SK-N-SH (cell line): ENCODE measurements around the gene HLA-DPA1. TPM values are rescaled to one million over a fixed set of nuclear protein-coding genes. Genes with fewer than 3 reads are reported as not detected.

Experiments used
- CTCF ChIA-PET: fragments of 300-600, 350-600 bp; formaldehyde crosslinking; extraction: SDS; loops from one replicate; lab custom pipeline; 2021; lab: Yijun Ruan, JAX
- POLR2A ChIA-PET: fragments of 350-600 bp; sonication (Branson Sonifier 250); formaldehyde crosslinking; extraction: SDS; loops from one replicate; lab custom pipeline; 2020; ENCODE audit warnings: antibody characterized with exemption, inconsistent platforms; lab: Yijun Ruan, JAX
- DNase-seq: peaks from one replicate; pipeline ENCODE4 v3.0.0; 2012
- H2AFZ ChIP-seq: fragments of 200-600 bp; sonication (generic); 2 replicates; pipeline ENCODE4 v1.8.1; 2016; ENCODE audit warnings: antibody characterized with exemption, mild to moderate bottlenecking, low read depth
- H3F3A ChIP-seq: fragments of 200-600 bp; sonication (generic); replicated peaks from 2 replicates; pipeline ENCODE3; 2016; ENCODE audit warnings: antibody characterized with exemption, mild to moderate bottlenecking; ENCODE audit not compliant: insufficient read depth
- H3K27ac ChIP-seq, 2 experiments: fragments of 200-500 bp in 1 of 2; fragments of 200-600 bp in 1 of 2; sonication (Bioruptor generic) in 1 of 2; sonication (generic), shearing (Covaris generic) in 1 of 2; 2 replicates each; pipeline versions ENCODE4 v1.5.1 to v1.6.1; 2014 to 2016; ENCODE audit warnings: low read depth in 2 of 2, inconsistent platforms in 1 of 2, low read length in 1 of 2, mild to moderate bottlenecking in 1 of 2, mixed read lengths in 1 of 2
- H3K27me3 ChIP-seq: fragments of 200-600 bp; sonication (generic), shearing (Covaris generic); 2 replicates; pipeline ENCODE4 v1.6.1; 2016; ENCODE audit warnings: mixed run types; ENCODE audit not compliant: insufficient read depth
- H3K36me3 ChIP-seq, 2 experiments: fragments of 200-500 bp in 1 of 2; fragments of 200-600 bp in 1 of 2; sonication (Bioruptor generic) in 1 of 2; sonication (generic) in 1 of 2; replicated peaks in 1 of 2; 2 replicates each; pipeline versions ENCODE3 to v1.5.1; 2014 to 2016; ENCODE audit warnings: low read length in 1 of 2, mild to moderate bottlenecking in 1 of 2; ENCODE audit not compliant: insufficient read depth in 2 of 2, control insufficient read depth in 1 of 2
- H3K4me1 ChIP-seq, 2 experiments: fragments of 200-500 bp in 1 of 2; fragments of 200-600 bp in 1 of 2; sonication (Bioruptor generic) in 1 of 2; sonication (generic), shearing (Covaris generic) in 1 of 2; 2 replicates each; pipeline versions ENCODE4 v1.5.1 to v1.6.1; 2014 to 2016; ENCODE audit warnings: low read depth in 1 of 2, low read length in 1 of 2, mixed run types in 1 of 2; ENCODE audit not compliant: insufficient read depth in 2 of 2, control insufficient read depth in 1 of 2
- H3K4me2 ChIP-seq: fragments of 200-600 bp; sonication (generic), shearing (Covaris generic); 2 replicates; pipeline ENCODE4 v1.6.1; 2017; ENCODE audit warnings: mixed run types
- H3K4me3 ChIP-seq, 2 experiments: fragments of 200-500 bp in 1 of 2; fragments of 200-600 bp in 1 of 2; sonication (Bioruptor generic) in 1 of 2; sonication (generic), shearing (Covaris generic) in 1 of 2; 2 replicates each; pipeline versions ENCODE4 v1.5.1 to v1.8.1; 2014 to 2016; ENCODE audit warnings: low read depth in 2 of 2, inconsistent platforms in 1 of 2, low read length in 1 of 2, mild to moderate bottlenecking in 1 of 2, mixed read lengths in 1 of 2, moderate library complexity in 1 of 2
- H3K79me2 ChIP-seq: fragments of 200-600 bp; sonication (generic); 2 replicates; pipeline ENCODE4 v1.8.1; 2017; ENCODE audit warnings: mild to moderate bottlenecking; ENCODE audit not compliant: insufficient read depth
- H3K9ac ChIP-seq: fragments of 200-600 bp; sonication (generic); 2 replicates; pipeline ENCODE4 v1.6.1; 2017; ENCODE audit warnings: mixed run types
- H3K9me2 ChIP-seq: fragments of 200-600 bp; sonication (generic); 2 replicates; pipeline ENCODE4 v1.6.1; 2017; ENCODE audit warnings: mixed run types
- H3K9me3 ChIP-seq: fragments of 200-600 bp; sonication (generic); 2 replicates; pipeline ENCODE4 v1.6.1; 2017; ENCODE audit warnings: mixed run types, mild to moderate bottlenecking, moderate library complexity
- H4K20me1 ChIP-seq: fragments of 200-600 bp; sonication (generic); 2 replicates; pipeline ENCODE4 v1.6.1; 2017; ENCODE audit warnings: mild to moderate bottlenecking, mixed run types; ENCODE audit not compliant: insufficient read depth
- EZH2phosphoT487 ChIP-seq: fragments of 200-600 bp; sonication (generic); IDR thresholded peaks from 2 replicates; pipeline ENCODE4 v1.6.1; 2017; ENCODE audit warnings: low read depth, mixed run types, mild to moderate bottlenecking, antibody characterized with exemption, moderate library complexity, borderline replicate concordance
- MEF2A ChIP-seq: IDR thresholded peaks from 2 replicates; pipeline ENCODE4 v1.4.0; 2012; ENCODE audit warnings: low read depth, borderline replicate concordance
- NRF1 ChIP-seq: IDR thresholded peaks from 2 replicates; pipeline ENCODE4 v1.6.1; 2012; ENCODE audit warnings: low read depth, mild to moderate bottlenecking, low read length
- RFX5 ChIP-seq: IDR thresholded peaks from 2 replicates; pipeline ENCODE4 v1.6.1; 2012; ENCODE audit warnings: mild to moderate bottlenecking, improper control_type of control experiment, low read length
- TCF12 ChIP-seq: IDR thresholded peaks from 2 replicates; pipeline ENCODE4 v1.4.0; 2012
- WGBS: methylation state at CpG from one replicate; pipeline ENCODE4 v1.1.6; 2017; ENCODE audit warnings: low lambda C conversion rate; 5-methylcytosine and 5-hydroxymethylcytosine counted together
- polyA plus RNA-seq, 3 experiments: library from polyadenylated mRNA; depleted of rRNA; stranded (reverse); fragments of >200 nt; gene quantifications; 2 replicates each; pipeline ENCODE4 v1.2.3, GENCODE V29; 2012
- TF ChIP-seq, protein P1 (sequence below): IDR thresholded peaks from 2 replicates; pipeline ENCODE4 v1.6.1; 2012; ENCODE audit warnings: mild to moderate bottlenecking, low read depth, low read length, moderate library complexity

HLA-DPA1 gene
- polyA plus RNA-seq, 1 of the 3 experiments (the other 2 are of a cell fraction): 1.9 TPM

DNA sequence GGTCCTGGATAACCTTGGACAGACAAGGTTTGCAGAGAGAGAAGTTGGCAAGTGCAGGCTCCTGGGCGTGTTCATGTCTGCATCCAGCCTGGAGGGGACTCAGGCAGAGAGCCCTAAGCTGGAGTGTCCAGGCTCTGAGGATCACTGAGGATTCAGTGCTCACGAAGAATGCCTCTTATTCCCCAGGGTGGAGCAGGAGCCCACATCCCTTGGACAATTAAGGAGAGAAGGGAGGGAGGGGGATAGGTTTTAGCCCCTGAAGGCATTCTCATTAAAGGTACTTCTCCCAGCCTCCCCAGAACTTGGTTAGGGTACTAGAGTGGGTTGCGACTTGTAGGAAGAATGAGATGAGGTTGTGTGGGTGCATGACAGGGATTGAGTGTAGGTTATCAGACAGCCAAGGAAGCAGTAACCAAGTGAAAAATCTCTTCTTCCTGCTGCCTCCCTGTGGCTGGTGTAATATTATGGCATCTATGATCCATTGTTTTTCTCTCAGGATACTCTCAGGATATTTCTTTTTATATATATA lies 3.0 kb upstream of the HLA-DPA1 start (continued):
- no peak for TF ChIP-seq MEF2A

DNA sequence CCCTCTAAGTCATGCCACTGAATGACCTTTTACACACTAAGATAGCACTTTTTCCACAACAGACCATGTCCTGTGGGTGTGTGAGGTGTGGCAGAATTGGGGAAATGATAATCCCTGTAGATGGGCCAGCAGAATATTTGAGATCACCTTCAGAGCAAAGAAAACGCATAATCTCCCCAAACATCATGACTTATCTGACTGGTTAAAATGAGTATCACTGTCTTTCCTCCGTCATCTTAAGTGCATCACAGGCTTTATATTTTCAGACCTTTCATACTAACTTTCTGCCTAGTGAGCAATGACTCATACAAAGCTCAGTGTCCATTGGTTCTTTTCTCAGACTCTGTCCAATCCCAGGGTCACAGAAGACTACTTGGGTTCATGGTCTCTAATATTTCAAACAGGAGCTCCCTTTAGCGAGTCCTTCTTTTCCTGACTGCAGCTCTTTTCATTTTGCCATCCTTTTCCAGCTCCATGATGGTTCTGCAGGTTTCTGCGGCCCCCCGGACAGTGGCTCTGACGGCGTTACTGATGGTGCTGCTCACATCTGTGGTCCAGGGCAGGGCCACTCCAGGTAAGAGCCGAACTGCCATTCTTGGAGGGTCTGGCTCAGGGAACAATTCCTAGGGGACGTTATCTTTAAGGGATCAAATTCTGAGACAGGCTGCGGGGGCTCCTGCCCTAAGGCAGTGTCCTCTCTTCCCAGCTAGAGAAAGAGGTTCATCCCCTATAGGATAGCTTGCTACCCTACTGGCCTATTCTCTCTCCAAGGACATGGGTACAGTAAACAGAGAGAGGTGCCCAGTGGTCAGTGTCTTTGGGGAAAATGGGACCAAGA lies 2.3 kb upstream of the HLA-DPA1 start, which contains the start of gene HLA-DPB1:
Gene HLA-DPB1, plus strand, starts transcription at position 423 of the 838 bp plus-strand sequence. Its CDS starts 52 bp downstream, at position 475.
- Histone ChIP-seq H3K27me3 (peaks cover 39% of the 10 kb centered on the region; the same call in 1 of the 2 replicates), H3K4me2 (no peak within 1 kb of the TSS), H3K79me2 (no peaks in the 10 kb centered on the region), H3F3A (no peaks in the 10 kb centered on the region), H3K4me1 (peaks cover 0 to 3% of the 10 kb centered on the region in 2 experiments; a peak in 1 of 4 replicates), H3K36me3 (no peaks in the 10 kb centered on the region), H3K9me2 (no peaks in the 10 kb centered on the region), H3K9me3 (no peaks in the 10 kb centered on the region), H2AFZ (no peak within 1 kb of the TSS), H3K4me3 (peak within 1 kb of the TSS in 1 of 2 experiments; percentile 17; a peak in 1 of 4 replicates), H4K20me1 (no peaks in the 10 kb centered on the region), H3K27ac (no peak within 1 kb of the TSS), H3K9ac (no peak within 1 kb of the TSS)
- ChIA-PET POLR2A (no interaction called here), CTCF (interaction anchor here (0.6 to 1.5 kb wide), 4 partner anchors 13 to 85 kb away, joined by 3 to 4 read pairs (median 3); no protein-coding TSS in a partner anchor)
- peak; percentile 62 for DNase-seq
- 3% methylated on average over 10 of the region's 10 CpGs for WGBS
- TF ChIP-seq RFX5 (peak; percentile 100), NRF1 (no peak)

DNA sequence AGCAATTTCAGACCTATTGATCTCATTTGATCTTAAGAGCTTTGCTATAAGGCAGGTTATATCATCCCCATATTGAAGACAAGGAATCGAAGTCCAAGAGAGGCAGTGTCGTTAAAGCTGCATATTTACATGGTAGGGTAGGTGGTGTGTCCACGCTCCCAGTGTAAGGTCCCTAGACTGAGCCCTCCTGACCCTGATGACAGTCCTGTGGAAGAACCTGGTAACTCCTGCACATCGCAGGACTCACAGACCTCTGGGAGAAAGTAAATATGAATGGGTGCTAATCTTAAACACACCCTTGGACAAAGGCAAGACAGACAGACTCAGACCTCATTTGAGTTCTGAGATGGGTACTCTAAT lies 1.7 kb upstream of the HLA-DPA1 start:
- H3K4me2 ChIP-seq: no peak overlapping the region
- H3K9me2 ChIP-seq: no peaks in the 10 kb centered on the region
- no peak overlapping the region for H3K4me3 ChIP-seq
- no peaks in the 10 kb centered on the region for H4K20me1 ChIP-seq
- no peaks in the 10 kb centered on the region for H3F3A ChIP-seq
- H3K36me3 ChIP-seq: no peaks in the 10 kb centered on the region
- H3K27me3 ChIP-seq: peaks cover 35% of the 10 kb centered on the region; the same call in 1 of the 2 replicates
- TF ChIP-seq, protein P1, sequence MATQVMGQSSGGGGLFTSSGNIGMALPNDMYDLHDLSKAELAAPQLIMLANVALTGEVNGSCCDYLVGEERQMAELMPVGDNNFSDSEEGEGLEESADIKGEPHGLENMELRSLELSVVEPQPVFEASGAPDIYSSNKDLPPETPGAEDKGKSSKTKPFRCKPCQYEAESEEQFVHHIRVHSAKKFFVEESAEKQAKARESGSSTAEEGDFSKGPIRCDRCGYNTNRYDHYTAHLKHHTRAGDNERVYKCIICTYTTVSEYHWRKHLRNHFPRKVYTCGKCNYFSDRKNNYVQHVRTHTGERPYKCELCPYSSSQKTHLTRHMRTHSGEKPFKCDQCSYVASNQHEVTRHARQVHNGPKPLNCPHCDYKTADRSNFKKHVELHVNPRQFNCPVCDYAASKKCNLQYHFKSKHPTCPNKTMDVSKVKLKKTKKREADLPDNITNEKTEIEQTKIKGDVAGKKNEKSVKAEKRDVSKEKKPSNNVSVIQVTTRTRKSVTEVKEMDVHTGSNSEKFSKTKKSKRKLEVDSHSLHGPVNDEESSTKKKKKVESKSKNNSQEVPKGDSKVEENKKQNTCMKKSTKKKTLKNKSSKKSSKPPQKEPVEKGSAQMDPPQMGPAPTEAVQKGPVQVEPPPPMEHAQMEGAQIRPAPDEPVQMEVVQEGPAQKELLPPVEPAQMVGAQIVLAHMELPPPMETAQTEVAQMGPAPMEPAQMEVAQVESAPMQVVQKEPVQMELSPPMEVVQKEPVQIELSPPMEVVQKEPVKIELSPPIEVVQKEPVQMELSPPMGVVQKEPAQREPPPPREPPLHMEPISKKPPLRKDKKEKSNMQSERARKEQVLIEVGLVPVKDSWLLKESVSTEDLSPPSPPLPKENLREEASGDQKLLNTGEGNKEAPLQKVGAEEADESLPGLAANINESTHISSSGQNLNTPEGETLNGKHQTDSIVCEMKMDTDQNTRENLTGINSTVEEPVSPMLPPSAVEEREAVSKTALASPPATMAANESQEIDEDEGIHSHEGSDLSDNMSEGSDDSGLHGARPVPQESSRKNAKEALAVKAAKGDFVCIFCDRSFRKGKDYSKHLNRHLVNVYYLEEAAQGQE: no peak
- no peak for TF ChIP-seq TCF12
- no peak for TF ChIP-seq EZH2phosphoT487
- H3K4me1 ChIP-seq: peaks cover 0 to 3% of the 10 kb centered on the region in 2 experiments; a peak in 1 of 4 replicates
- H3K79me2 ChIP-seq: no peaks in the 10 kb centered on the region
- ChIA-PET CTCF (interaction anchor here (0.8 to 1.5 kb wide), 3 partner anchors 14 to 86 kb away, joined by 3 read pairs; no protein-coding TSS in a partner anchor), POLR2A (no interaction called here)
- H3K9me3 ChIP-seq: no peaks in the 10 kb centered on the region
- H3K27ac ChIP-seq: no peak overlapping the region
- DNase-seq: no peak
- no peak overlapping the region for H2AFZ ChIP-seq
- WGBS: 18% methylated on average over 4 of the region's 4 CpGs
- H3K9ac ChIP-seq: no peak overlapping the region
